HS-27A (cell line): Measurements from ENCODE around the gene TAF6.

Source experiments
- DNase-seq: peaks from one replicate; pipeline ENCODE4 v3.0.0-alpha.2; 2012; ENCODE audit warnings: low read depth, missing footprints

Gene TAF6

GRCh38 chr7:100093054-100093453 is 26.1 kb downstream of the TAF6 start:
- no peak for DNase-seq

GRCh38 chr7:100091411-100092181 is 27.6 kb downstream of the TAF6 start:
- DNase-seq, result no peak

GRCh38 chr7:100090527-100091410 is 28.4 kb downstream of the TAF6 start:
- no peak for DNase-seq

GRCh38 chr7:100089458-100090196 is 29.5 kb downstream of the TAF6 start:
- DNase-seq, result no peak

- DNase-seq, result no peak
Measured at GRCh38 chr7:100088621-100089457, 30.3 kb downstream of the TAF6 start, which contains the start of gene COPS6. TSS of gene COPS6 (plus strand) at chr7:100088969. CDS start at chr7:100088991, 22 bp downstream.

- no peak for DNase-seq
Measured at GRCh38 chr7:100088095-100088620, 31.0 kb downstream of the TAF6 start.

GRCh38 chr7:100087055-100087750 is 32.0 kb downstream of the TAF6 start:
- peak; percentile 77 for DNase-seq

GRCh38 chr7:100085515-100085914 is 33.6 kb downstream of the TAF6 start:
- DNase-seq, result no peak

GRCh38 chr7:100082978-100083377 is 36.2 kb downstream of the TAF6 start:
- DNase-seq, result no peak

- DNase-seq, result peak; percentile 88
Measured at GRCh38 chr7:100081535-100082102, 37.5 kb downstream of the TAF6 start, which contains the start of gene ZNF3. TSS of gene ZNF3 (minus strand) at chr7:100081723. CDS start at chr7:100077357, 4,366 bp downstream.

- DNase-seq, result no peak
Measured at GRCh38 chr7:100080907-100081534, 38.1 kb downstream of the TAF6 start.

- DNase-seq, result no peak
Measured at GRCh38 chr7:100079024-100079560, 40.1 kb downstream of the TAF6 start.

- no peak for DNase-seq
Measured at GRCh38 chr7:100077205-100077604, 42.0 kb downstream of the TAF6 start.

GRCh38 chr7:100075418-100075817 is 43.7 kb downstream of the TAF6 start:
- DNase-seq, result no peak

- no peak for DNase-seq
Measured at GRCh38 chr7:100074841-100075240, 44.3 kb downstream of the TAF6 start.

GRCh38 chr7:100072462-100072861 is 46.7 kb downstream of the TAF6 start:
- DNase-seq, result no peak

GRCh38 chr7:100071018-100071723 is 48.0 kb downstream of the TAF6 start:
- no peak for DNase-seq

GRCh38 chr7:100069991-100070390 is 49.2 kb downstream of the TAF6 start:
- DNase-seq, result no peak

- DNase-seq, result no peak
Measured at GRCh38 chr7:100066953-100067352, 52.2 kb downstream of the TAF6 start.
